ENCODE measurements around the gene SPRED1.

DNA sequence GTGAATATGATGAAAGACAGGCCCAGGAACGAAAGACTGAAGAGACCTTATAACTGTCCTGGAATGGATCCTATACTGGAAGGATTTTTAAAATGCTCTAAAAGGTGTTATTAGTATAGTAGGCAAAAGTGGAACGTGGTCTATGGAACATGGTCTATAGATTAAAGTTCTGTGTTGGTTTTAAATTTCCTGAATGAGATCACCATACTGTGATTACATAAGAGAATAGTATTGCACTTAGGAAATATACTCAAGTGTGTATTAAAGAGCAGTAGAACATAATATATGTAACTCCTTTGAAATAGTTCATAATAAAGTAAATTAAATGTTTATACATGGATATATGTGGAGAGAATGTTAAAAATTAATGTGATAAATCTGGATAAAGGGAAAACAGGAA, 68.2 kb downstream of the SPRED1 start:
- TF ChIP-seq REST (IDR thresholded peaks at IDR 0.05) (no peak), EHF (CRISPR knock-in tag; IDR thresholded peaks at IDR 0.05) (no peak), POLR2A (IDR thresholded peaks at IDR 0.05; ENCODE audit: low read length) (no peak), ESRRA (IDR thresholded peaks at IDR 0.05; ENCODE audit: borderline replicate concordance, low read length) (no peak), CHD4 (IDR thresholded peaks at IDR 0.05; ENCODE audit: borderline replicate concordance) (no peak)
- TF ChIP-seq, protein P1, sequence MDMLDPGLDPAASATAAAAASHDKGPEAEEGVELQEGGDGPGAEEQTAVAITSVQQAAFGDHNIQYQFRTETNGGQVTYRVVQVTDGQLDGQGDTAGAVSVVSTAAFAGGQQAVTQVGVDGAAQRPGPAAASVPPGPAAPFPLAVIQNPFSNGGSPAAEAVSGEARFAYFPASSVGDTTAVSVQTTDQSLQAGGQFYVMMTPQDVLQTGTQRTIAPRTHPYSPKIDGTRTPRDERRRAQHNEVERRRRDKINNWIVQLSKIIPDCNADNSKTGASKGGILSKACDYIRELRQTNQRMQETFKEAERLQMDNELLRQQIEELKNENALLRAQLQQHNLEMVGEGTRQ (IDR thresholded peaks at IDR 0.05) = no peak
- TF ChIP-seq, protein P2, sequence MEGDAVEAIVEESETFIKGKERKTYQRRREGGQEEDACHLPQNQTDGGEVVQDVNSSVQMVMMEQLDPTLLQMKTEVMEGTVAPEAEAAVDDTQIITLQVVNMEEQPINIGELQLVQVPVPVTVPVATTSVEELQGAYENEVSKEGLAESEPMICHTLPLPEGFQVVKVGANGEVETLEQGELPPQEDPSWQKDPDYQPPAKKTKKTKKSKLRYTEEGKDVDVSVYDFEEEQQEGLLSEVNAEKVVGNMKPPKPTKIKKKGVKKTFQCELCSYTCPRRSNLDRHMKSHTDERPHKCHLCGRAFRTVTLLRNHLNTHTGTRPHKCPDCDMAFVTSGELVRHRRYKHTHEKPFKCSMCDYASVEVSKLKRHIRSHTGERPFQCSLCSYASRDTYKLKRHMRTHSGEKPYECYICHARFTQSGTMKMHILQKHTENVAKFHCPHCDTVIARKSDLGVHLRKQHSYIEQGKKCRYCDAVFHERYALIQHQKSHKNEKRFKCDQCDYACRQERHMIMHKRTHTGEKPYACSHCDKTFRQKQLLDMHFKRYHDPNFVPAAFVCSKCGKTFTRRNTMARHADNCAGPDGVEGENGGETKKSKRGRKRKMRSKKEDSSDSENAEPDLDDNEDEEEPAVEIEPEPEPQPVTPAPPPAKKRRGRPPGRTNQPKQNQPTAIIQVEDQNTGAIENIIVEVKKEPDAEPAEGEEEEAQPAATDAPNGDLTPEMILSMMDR (IDR thresholded peaks at IDR 0.05) = no peak

Measured in A549 (cell line).